H1 (cell line): ENCODE data around the gene AANAT. TPM values are rescaled to one million over a fixed set of nuclear protein-coding genes. Genes with fewer than 3 reads are reported as not detected.

Source experiments
- CTCF ChIA-PET: fragments of 300-600 bp; sonication (Branson Sonifier 250); formaldehyde crosslinking; loops from one replicate; lab custom pipeline; 2021; ENCODE audit not compliant: partially characterized antibody; lab: Charles Lee
- POLR2A ChIA-PET: fragments of 300-600 bp; sonication (Branson Sonifier 250); formaldehyde crosslinking; loops from one replicate; lab custom pipeline; 2021; ENCODE audit warnings: inconsistent platforms; ENCODE audit not compliant: partially characterized antibody; lab: Charles Lee
- DNase-seq, 2 experiments: peaks; one replicate each; pipeline versions ENCODE4 v3.0.0 to v3.0.0-alpha.2; 2010 to 2022; ENCODE audit warnings: low spot score in 2 of 2, low read depth in 1 of 2, mixed read lengths in 1 of 2
- FAIRE-seq: peaks from 2 replicates; lab custom pipeline; 2011; peaks lifted over from hg19 to GRCh38; lab: Jason Lieb, UNC
- H2AFZ ChIP-seq: 2 replicates; pipeline ENCODE4 v1.8.1; 2012; ENCODE audit warnings: low read length, inconsistent platforms
- H2AK5ac ChIP-seq: 2 replicates; pipeline ENCODE4 v1.6.1; 2013; ENCODE audit warnings: low read depth, low read length
- H2BK120ac ChIP-seq: replicated peaks from 2 replicates; pipeline ENCODE3; 2013; ENCODE audit warnings: low read depth, low read length, inconsistent platforms
- H2BK12ac ChIP-seq: 2 replicates; pipeline ENCODE4 v1.6.1; 2013; ENCODE audit warnings: low read depth, low read length
- H2BK15ac ChIP-seq: 2 replicates; pipeline ENCODE4 v1.6.1; 2013; ENCODE audit warnings: low read length
- H2BK20ac ChIP-seq: 2 replicates; pipeline ENCODE4 v1.6.1; 2013; ENCODE audit warnings: low read length
- H2BK5ac ChIP-seq: 2 replicates; pipeline ENCODE4 v1.6.1; 2013; ENCODE audit warnings: low read depth, low read length
- H3K14ac ChIP-seq: 2 replicates; pipeline ENCODE4 v1.6.1; 2013; ENCODE audit warnings: inconsistent platforms; ENCODE audit not compliant: insufficient read length
- H3K18ac ChIP-seq: 2 replicates; pipeline ENCODE4 v1.6.1; 2013; ENCODE audit warnings: low read length; ENCODE audit errors: extremely low read depth
- H3K23ac ChIP-seq: 2 replicates; pipeline ENCODE4 v1.6.1; 2013; ENCODE audit warnings: inconsistent platforms; ENCODE audit not compliant: insufficient read length
- H3K23me2 ChIP-seq: 2 replicates; pipeline ENCODE4 v1.6.1; 2013; ENCODE audit warnings: low read depth, low read length
- H3K27ac ChIP-seq: 2 replicates; pipeline ENCODE4 v1.6.1; 2011; ENCODE audit warnings: low read depth, low read length, inconsistent platforms
- H3K27me3 ChIP-seq, 4 experiments: replicated peaks in 1 of 4; 1 replicate in 1 of 4; 2 replicates in 3 of 4; pipeline versions ENCODE4 v1.6.1 to v1.8.1; 2011 to 2013; ENCODE audit warnings: low read length in 3 of 4, mild to moderate bottlenecking in 3 of 4, inconsistent platforms in 2 of 4, mixed read lengths in 2 of 4, moderate library complexity in 1 of 4; ENCODE audit not compliant: control insufficient read depth in 3 of 4, insufficient read depth in 3 of 4; ENCODE audit errors: extremely low read depth in 1 of 4
- H3K36me3 ChIP-seq, 4 experiments: 2 replicates each; pipeline versions ENCODE4 v1.6.1 to v1.8.1; 2011 to 2013; ENCODE audit warnings: mild to moderate bottlenecking in 4 of 4, low read length in 3 of 4, moderate library complexity in 2 of 4, control low read depth in 1 of 4, inconsistent platforms in 1 of 4; ENCODE audit not compliant: insufficient read depth in 4 of 4, control insufficient read depth in 2 of 4
- H3K4ac ChIP-seq: replicated peaks from 2 replicates; pipeline ENCODE3; 2013; ENCODE audit warnings: low read length, low read depth, mixed read lengths, inconsistent platforms; ENCODE audit not compliant: insufficient read length
- H3K4me1 ChIP-seq, 4 experiments: replicated peaks in 1 of 4; 1 replicate in 1 of 4; 2 replicates in 3 of 4; pipeline versions ENCODE4 v1.6.1 to v1.8.1; 2011 to 2013; ENCODE audit warnings: low read length in 3 of 4, inconsistent platforms in 2 of 4, mixed read lengths in 1 of 4; ENCODE audit not compliant: insufficient read depth in 4 of 4, control insufficient read depth in 3 of 4
- H3K4me2 ChIP-seq, 2 experiments: 2 replicates each; pipeline versions ENCODE4 v1.6.1 to v1.8.1; 2011 to 2013; ENCODE audit warnings: low read depth in 2 of 2, low read length in 2 of 2, control low read depth in 1 of 2, inconsistent platforms in 1 of 2, mild to moderate bottlenecking in 1 of 2; ENCODE audit not compliant: insufficient read depth in 1 of 2
- H3K4me3 ChIP-seq, 4 experiments: fragments of 200-600, 300-600 bp in 1 of 4; sonication (generic), shearing (Covaris generic), sonication (Bioruptor Twin) in 1 of 4; 2 replicates each; pipeline versions ENCODE4 v1.5.1 to v1.8.1; 2011 to 2016; ENCODE audit warnings: low read length in 4 of 4, low read depth in 3 of 4, control low read depth in 2 of 4, inconsistent platforms in 2 of 4, mild to moderate bottlenecking in 2 of 4, mixed read lengths in 1 of 4, moderate library complexity in 1 of 4; ENCODE audit not compliant: insufficient read depth in 2 of 4; ENCODE audit errors: extremely low read depth in 1 of 4
- H3K56ac ChIP-seq: replicated peaks from 2 replicates; pipeline ENCODE3; 2013; ENCODE audit warnings: low read depth, mild to moderate bottlenecking, mixed read lengths, low read length, inconsistent platforms; ENCODE audit not compliant: insufficient read length
- H3K79me1 ChIP-seq: 2 replicates; pipeline ENCODE4 v1.6.1; 2013; ENCODE audit warnings: low read depth, low read length, control low read depth
- H3K79me2 ChIP-seq, 2 experiments: 2 replicates each; pipeline versions ENCODE4 v1.6.1 to v1.8.1; 2012 to 2013; ENCODE audit warnings: low read length in 2 of 2, mild to moderate bottlenecking in 2 of 2, inconsistent platforms in 1 of 2; ENCODE audit not compliant: insufficient read depth in 2 of 2, control insufficient read depth in 1 of 2
- H3K9ac ChIP-seq, 4 experiments: replicated peaks in 1 of 4; 1 replicate in 1 of 4; 2 replicates in 3 of 4; pipeline versions ENCODE4 v1.6.1 to v1.8.1; 2011 to 2013; ENCODE audit warnings: low read depth in 3 of 4, low read length in 3 of 4, control low read depth in 2 of 4, mild to moderate bottlenecking in 2 of 4, moderate library complexity in 2 of 4, inconsistent platforms in 1 of 4; ENCODE audit errors: extremely low read depth in 1 of 4
- H3K9me3 ChIP-seq, 2 experiments: 2 replicates each; pipeline versions ENCODE4 v1.6.1 to v1.8.1; 2012 to 2013; ENCODE audit warnings: mild to moderate bottlenecking in 2 of 2, moderate library complexity in 2 of 2, control low read depth in 1 of 2, inconsistent platforms in 1 of 2, low read depth in 1 of 2, low read length in 1 of 2, mixed read lengths in 1 of 2; ENCODE audit not compliant: insufficient read depth in 2 of 2
- H4K20me1 ChIP-seq, 2 experiments: replicated peaks in 1 of 2; 2 replicates each; pipeline versions ENCODE3 to v1.8.1; 2011 to 2013; ENCODE audit warnings: inconsistent platforms in 2 of 2, low read length in 2 of 2, mild to moderate bottlenecking in 1 of 2; ENCODE audit not compliant: insufficient read depth in 2 of 2, control insufficient read depth in 1 of 2
- H4K5ac ChIP-seq: 2 replicates; pipeline ENCODE4 v1.6.1; 2013; ENCODE audit warnings: low read length, low read depth, mixed read lengths, inconsistent platforms; ENCODE audit not compliant: insufficient read length
- H4K8ac ChIP-seq: 2 replicates; pipeline ENCODE4 v1.8.0; 2013; ENCODE audit warnings: mild to moderate bottlenecking, moderate library complexity, low read length, inconsistent platforms; ENCODE audit not compliant: insufficient read depth; ENCODE audit errors: extremely low read depth
- H4K91ac ChIP-seq: replicated peaks from 2 replicates; pipeline ENCODE3; 2013; ENCODE audit warnings: low read length, mixed read lengths, inconsistent platforms; ENCODE audit not compliant: insufficient read length
- CHD2 ChIP-seq: IDR thresholded peaks from 2 replicates; pipeline ENCODE4 v1.6.1; 2012; ENCODE audit warnings: low read length, improper control_type of control experiment
- CTBP2 ChIP-seq: IDR thresholded peaks from 2 replicates; pipeline ENCODE4 v1.7.0; 2011; ENCODE audit warnings: borderline replicate concordance, mild to moderate bottlenecking, moderate library complexity, mixed read lengths, low read length; ENCODE audit not compliant: insufficient read depth, insufficient read length
- KDM5A ChIP-seq: fragments of 200-600 bp; IDR thresholded peaks from 2 replicates; pipeline ENCODE4 v1.7.1; 2012; ENCODE audit warnings: mild to moderate bottlenecking, low read length, inconsistent platforms, mixed read lengths
- POLR2A ChIP-seq, 2 experiments: IDR thresholded peaks; 1 replicate in 1 of 2; 2 replicates in 1 of 2; pipeline ENCODE4 v1.6.1; 2011; ENCODE audit warnings: low read depth in 2 of 2, low read length in 2 of 2, mild to moderate bottlenecking in 2 of 2; ENCODE audit errors: control extremely low read depth in 1 of 2
- POLR2AphosphoS5 ChIP-seq: IDR thresholded peaks from 2 replicates; pipeline ENCODE4 v1.6.1; 2011; ENCODE audit warnings: low read depth, low read length
- RAD21 ChIP-seq, 2 experiments: IDR thresholded peaks in 1 of 2; conservative IDR thresholded peaks in 1 of 2; 2 replicates each; pipeline ENCODE4 v1.6.1; 2011; ENCODE audit warnings: low read depth in 2 of 2, low read length in 2 of 2, improper control_type of control experiment in 1 of 2, inconsistent platforms in 1 of 2, mild to moderate bottlenecking in 1 of 2, moderate library complexity in 1 of 2
- RBBP5 ChIP-seq: IDR thresholded peaks from 2 replicates; pipeline ENCODE4 v1.7.1; 2012; ENCODE audit warnings: low read depth, mild to moderate bottlenecking, inconsistent platforms, low read length, moderate library complexity, borderline replicate concordance
- SRF ChIP-seq: IDR thresholded peaks from 2 replicates; pipeline ENCODE4 v1.6.1; 2011; ENCODE audit warnings: mild to moderate bottlenecking, low read depth, low read length, moderate library complexity
- TAF1 ChIP-seq: IDR thresholded peaks from 2 replicates; pipeline ENCODE4 v1.6.1; 2011; ENCODE audit warnings: mild to moderate bottlenecking, low read depth, low read length
- WGBS, 2 experiments: shearing (Covaris generic) in 1 of 2; methylation state at CpG; one replicate each; pipeline versions ENCODE4 v1.1.6 to v1.1.7; 2013 to 2015; ENCODE audit warnings: low lambda C conversion rate in 2 of 2, mixed read lengths in 2 of 2, inconsistent platforms in 1 of 2, low coverage in 1 of 2, missing lambda C conversion rate in 1 of 2; ENCODE audit not compliant: insufficient replicate concordance in 2 of 2, insufficient coverage in 1 of 2, insufficient read length in 1 of 2; ENCODE audit errors: extremely low coverage in 1 of 2, missing lambda C conversion rate in 1 of 2; 5-methylcytosine and 5-hydroxymethylcytosine counted together
- polyA plus RNA-seq, 7 experiments: library from polyadenylated mRNA; depleted of rRNA in 3 of 7; stranded (reverse) in 5 of 7; unstranded in 2 of 7; fragments of >200 nt in 5 of 7; fragments of 200-250 nt in 2 of 7; gene quantifications; 1 replicate in 5 of 7; 2 replicates in 1 of 7; 4 replicates in 1 of 7; pipeline versions ENCODE4 v1.2.1 to v1.2.3, GENCODE V29; 2011 to 2013; ENCODE audit warnings: missing spikeins in 2 of 7, mixed read lengths in 2 of 7
- total RNA-seq: library from RNA; stranded (reverse); fragmentation: NEBNext Ultra II Directional; extraction: Animal tissue kit (Norgen Biotek cat#: 25700); gene quantifications from 2 replicates; pipeline ENCODE4 v1.2.1, GENCODE V29; 2021
- TF ChIP-seq, protein P1 (sequence below), 3 experiments: IDR thresholded peaks; 1 replicate in 2 of 3; 2 replicates in 1 of 3; pipeline versions ENCODE4 v1.5.1 to v1.6.1; 2011; ENCODE audit warnings: low read length in 3 of 3, mild to moderate bottlenecking in 3 of 3, inconsistent platforms in 2 of 3, low read depth in 1 of 3, moderate library complexity in 1 of 3; ENCODE audit not compliant: insufficient read depth in 1 of 3; ENCODE audit errors: control extremely low read depth in 1 of 3

The AANAT gene
- total and polyA plus RNA-seq, 2 of the 8 experiments (the other 6 are each of a cell fraction or from before 2014, with no cell fraction given), result 0.53 TPM; not detected in 1

DNA sequence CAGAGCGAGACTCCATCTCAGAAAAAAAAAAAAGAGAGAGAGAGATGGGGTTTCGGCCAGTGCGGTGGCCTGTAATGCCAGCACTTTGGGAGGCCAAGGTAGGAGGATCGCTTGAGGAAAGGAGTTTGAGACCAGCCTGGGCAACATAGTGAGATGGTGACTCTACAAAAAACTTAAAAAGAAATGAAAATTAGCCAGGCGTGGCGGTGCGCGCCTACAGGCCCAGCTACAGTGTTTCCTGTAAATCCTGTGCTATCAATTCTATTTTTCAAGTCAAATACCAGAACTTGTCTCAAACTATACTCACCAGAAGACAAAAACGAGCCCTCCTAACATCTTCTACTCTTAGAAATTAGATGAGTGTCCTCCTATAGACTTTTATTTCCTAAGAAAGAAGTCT is 33.7 kb upstream of the AANAT start:
- Histone ChIP-seq H3K9me3 (no peaks in the 10 kb centered on the region), H3K14ac (no peak overlapping the region), H3K23me2 (no peaks in the 10 kb centered on the region), H2BK20ac (no peak overlapping the region), H3K4me3 (no peak overlapping the region), H4K91ac (no peak overlapping the region), H3K9ac (no peak overlapping the region), H2AK5ac (no peak overlapping the region), H2BK5ac (no peak overlapping the region), H3K79me2 (peaks cover 20 to 87% of the 10 kb centered on the region in 2 experiments), H4K20me1 (peaks cover 20 to 28% of the 10 kb centered on the region in 2 experiments), H3K79me1 (peaks cover 25% of the 10 kb centered on the region), H3K4ac (no peak overlapping the region), H2AFZ (no peak overlapping the region), H3K23ac (no peak overlapping the region), H3K4me2 (no peak overlapping the region), H4K8ac (no peak overlapping the region), H3K56ac (no peak overlapping the region), H2BK15ac (no peak overlapping the region), H3K27ac (no peak overlapping the region), H4K5ac (no peak overlapping the region), H3K18ac (no peak overlapping the region), H3K27me3 (no peaks in the 10 kb centered on the region), H3K4me1 (peaks cover 0 to 22% (median 10%) of the 10 kb centered on the region in 4 experiments), H2BK120ac (no peak overlapping the region), H3K36me3 (no peaks in the 10 kb centered on the region), H2BK12ac (no peak overlapping the region)
- TF ChIP-seq CHD2 (no peak), POLR2A (IDR thresholded peaks at IDR 0.05; ENCODE audit: control extremely low read depth in 1 of 2, low read depth in 2 of 2, low read length in 2 of 2) (no peak), CTBP2 (no peak), TAF1 (no peak), RBBP5 (no peak), SRF (no peak), RAD21 (IDR thresholded peaks at IDR 0.05 in 1 of 2, conservative IDR thresholded peaks at IDR 0.05 in 1 of 2; ENCODE audit: low read depth in 2 of 2, low read length in 2 of 2) (no peak), POLR2AphosphoS5 (no peak), KDM5A (no peak)
- TF ChIP-seq, protein P1, sequence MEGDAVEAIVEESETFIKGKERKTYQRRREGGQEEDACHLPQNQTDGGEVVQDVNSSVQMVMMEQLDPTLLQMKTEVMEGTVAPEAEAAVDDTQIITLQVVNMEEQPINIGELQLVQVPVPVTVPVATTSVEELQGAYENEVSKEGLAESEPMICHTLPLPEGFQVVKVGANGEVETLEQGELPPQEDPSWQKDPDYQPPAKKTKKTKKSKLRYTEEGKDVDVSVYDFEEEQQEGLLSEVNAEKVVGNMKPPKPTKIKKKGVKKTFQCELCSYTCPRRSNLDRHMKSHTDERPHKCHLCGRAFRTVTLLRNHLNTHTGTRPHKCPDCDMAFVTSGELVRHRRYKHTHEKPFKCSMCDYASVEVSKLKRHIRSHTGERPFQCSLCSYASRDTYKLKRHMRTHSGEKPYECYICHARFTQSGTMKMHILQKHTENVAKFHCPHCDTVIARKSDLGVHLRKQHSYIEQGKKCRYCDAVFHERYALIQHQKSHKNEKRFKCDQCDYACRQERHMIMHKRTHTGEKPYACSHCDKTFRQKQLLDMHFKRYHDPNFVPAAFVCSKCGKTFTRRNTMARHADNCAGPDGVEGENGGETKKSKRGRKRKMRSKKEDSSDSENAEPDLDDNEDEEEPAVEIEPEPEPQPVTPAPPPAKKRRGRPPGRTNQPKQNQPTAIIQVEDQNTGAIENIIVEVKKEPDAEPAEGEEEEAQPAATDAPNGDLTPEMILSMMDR (IDR thresholded peaks at IDR 0.05; ENCODE audit: control extremely low read depth in 1 of 3, insufficient read depth in 1 of 3, low read depth in 1 of 3, low read length in 3 of 3), result no peak
- no peak for FAIRE-seq
- POLR2A ChIA-PET, result no interaction called here
- 97% methylated on average over 7 of the region's 9 CpGs; no CpG with 5 or more reads in 1 of the 2 experiments for WGBS, 2 experiments
- DNase-seq, result no peak
- CTCF ChIA-PET, result interaction anchor here (1.2 kb wide), 1 partner anchor 25 kb away, joined by 3 read pairs; no protein-coding TSS in a partner anchor
